Memory B cell (primary cell): Measurements from ENCODE around the gene WBP1L.
"Not testable (repeated sequence)": the region's sequence is repeated elsewhere in the genome, so short reads cannot be mapped to it uniquely, and the experiment has no call there.

Source experiments
- ATAC-seq: fragments of 150-1000 bp; cut with Tn5 transposase; 2 replicates; pipeline ENCODE4 v1.10.0; 2021; ENCODE audit warnings: low read depth, mild to moderate bottlenecking, moderate library complexity
- DNase-seq, 2 donors: peaks; one replicate each; pipeline ENCODE4 v3.0.0; 2022; ENCODE audit warnings: low spot score in 2 of 2
- H3K27ac Mint-ChIP-seq: one replicate; pipeline ENCODE4 v1.8.0; 2022; ENCODE audit warnings: mild to moderate bottlenecking, moderate library complexity, mixed read lengths
- H3K27me3 Mint-ChIP-seq: one replicate; pipeline ENCODE4 v1.8.0; 2022; ENCODE audit warnings: mixed read lengths
- H3K36me3 Mint-ChIP-seq: one replicate; pipeline ENCODE4 v1.8.0; 2022; ENCODE audit warnings: mild to moderate bottlenecking, mixed read lengths
- H3K4me1 Mint-ChIP-seq: one replicate; pipeline ENCODE4 v1.8.0; 2022; ENCODE audit warnings: mixed read lengths
- H3K4me3 Mint-ChIP-seq: one replicate; pipeline ENCODE4 v1.8.0; 2022; ENCODE audit warnings: mild to moderate bottlenecking, moderate library complexity, mixed read lengths
- H3K9me3 Mint-ChIP-seq: one replicate; pipeline ENCODE4 v1.8.0; 2022; ENCODE audit warnings: mixed read lengths

WBP1L gene

DNA sequence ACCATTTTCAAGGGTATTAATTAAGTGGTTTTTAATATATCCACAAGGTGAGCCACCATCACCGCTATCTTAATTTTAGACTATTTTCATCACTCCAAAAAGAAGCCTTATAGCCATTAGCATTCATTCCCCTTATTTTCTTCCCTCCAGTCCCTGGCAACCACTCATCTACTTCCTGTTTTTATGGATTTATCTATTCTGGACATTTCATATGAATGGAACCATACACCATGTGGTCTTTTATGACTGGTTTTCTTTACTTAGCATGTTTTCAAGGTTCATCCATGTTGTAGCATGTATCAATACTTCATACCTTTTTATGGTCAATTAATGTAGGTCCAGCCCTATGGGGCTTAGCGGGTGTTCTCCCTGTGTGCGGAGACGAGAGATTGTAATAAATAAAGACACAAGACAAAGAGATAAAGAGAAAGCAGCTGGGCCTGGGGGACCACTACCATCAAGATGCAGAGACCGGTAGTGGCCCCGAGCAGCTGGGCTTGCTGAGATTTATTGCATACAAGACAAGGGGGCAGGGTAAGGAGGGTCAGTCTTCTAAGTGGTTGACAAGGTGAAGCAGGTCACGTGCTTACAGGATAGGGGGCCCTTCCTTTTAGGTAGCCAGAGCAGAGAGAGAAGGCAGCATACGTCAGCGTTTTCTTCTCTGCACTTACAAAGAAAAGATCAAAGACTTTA, 14.6 kb downstream of the WBP1L start:
- no peak for ATAC-seq
- Mint-ChIP-seq H3K27ac (peak overlapping the region; percentile 45), H3K9me3 (peaks cover 1% of the 10 kb centered on the region), H3K27me3 (no peaks in the 10 kb centered on the region), H3K4me1 (peaks cover 20% of the 10 kb centered on the region), H3K36me3 (peaks cover 21% of the 10 kb centered on the region), H3K4me3 (no peak overlapping the region)
- DNase-seq: no peak

DNA sequence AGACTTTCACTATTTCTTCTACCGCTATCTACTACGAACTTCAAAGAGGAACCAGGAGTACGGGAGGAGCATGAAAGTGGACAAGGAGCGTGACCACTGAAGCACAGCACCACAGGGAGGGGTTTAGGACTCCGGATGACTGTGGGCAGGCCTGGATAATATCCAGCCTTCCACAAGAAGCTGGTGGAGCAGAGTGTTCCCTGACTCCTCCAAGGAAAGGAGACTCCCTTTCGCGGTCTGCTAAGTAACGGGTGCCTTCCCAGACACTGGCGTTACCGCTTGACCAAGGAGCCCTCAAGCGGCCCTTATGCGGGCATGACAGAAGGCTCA, 15.2 kb downstream of the WBP1L start:
- not testable (repeated sequence) for DNase-seq, ATAC-seq, H3K27me3 Mint-ChIP-seq, H3K9me3 Mint-ChIP-seq, H3K4me3 Mint-ChIP-seq
- Mint-ChIP-seq H3K36me3 (peaks cover 21% of the 10 kb centered on the region), H3K27ac (peak overlapping the region; percentile 45), H3K4me1 (peaks cover 20% of the 10 kb centered on the region)

DNA sequence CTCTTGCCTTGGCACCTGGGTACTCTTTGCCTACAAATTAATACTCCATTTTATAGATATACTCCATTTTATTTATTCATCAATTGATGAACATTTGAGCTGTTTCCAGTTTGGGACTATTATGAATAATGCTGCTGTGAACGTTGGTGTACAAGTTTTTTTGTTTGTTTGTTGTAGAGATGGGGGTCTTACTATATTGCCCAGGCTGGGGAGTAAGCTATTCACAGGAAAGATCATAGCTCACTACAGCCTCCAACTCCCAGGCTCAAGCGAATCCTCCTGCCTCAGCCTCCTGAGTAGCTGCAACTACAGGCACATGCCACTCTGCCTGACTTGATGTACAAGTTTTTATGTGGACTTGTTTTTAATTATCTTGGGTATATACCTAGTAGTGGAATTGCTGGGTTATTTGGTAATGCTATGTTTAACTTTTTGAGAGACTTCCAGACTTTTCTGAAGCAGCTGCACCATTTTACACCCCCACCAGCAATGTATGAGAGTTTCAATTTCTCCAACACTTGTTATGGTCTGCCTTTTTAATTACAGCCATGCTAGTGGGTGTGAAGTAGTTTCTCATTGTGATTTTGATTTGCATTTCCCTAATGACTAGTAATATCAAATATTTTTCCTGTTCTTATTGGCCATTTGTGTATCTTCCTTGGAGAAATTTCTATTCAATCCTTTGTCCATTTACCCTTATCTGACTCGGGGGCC, 15.9 kb downstream of the WBP1L start:
- Mint-ChIP-seq H3K9me3 (peaks cover 1% of the 10 kb centered on the region), H3K27me3 (no peaks in the 10 kb centered on the region), H3K4me3 (no peak overlapping the region), H3K4me1 (peaks cover 20% of the 10 kb centered on the region), H3K27ac (peak overlapping the region; percentile 62), H3K36me3 (peaks cover 27% of the 10 kb centered on the region)
- ATAC-seq (no peak), DNase-seq (no peak)

DNA sequence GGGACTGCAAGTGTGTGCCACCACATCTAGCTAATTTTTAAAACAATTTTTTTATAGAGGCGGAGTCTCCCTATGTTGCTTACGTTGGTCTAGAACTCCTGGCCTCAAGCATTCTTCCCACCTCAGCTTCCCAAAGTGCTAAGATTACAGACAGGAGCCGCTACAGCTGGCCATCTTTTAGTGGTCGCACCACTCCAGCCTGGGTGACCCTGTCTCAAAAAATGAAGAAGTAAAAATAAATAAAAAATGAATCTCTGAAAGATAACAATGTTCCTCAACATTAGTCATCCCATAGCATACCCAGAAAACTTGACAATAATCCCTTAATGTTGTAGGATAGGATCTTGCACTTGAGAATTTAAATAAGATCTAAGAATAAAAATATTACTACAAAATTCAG, 18.2 kb downstream of the WBP1L start:
- H3K36me3 Mint-ChIP-seq: peaks cover 31% of the 10 kb centered on the region
- no peak for ATAC-seq
- no peak overlapping the region for H3K27ac Mint-ChIP-seq

DNA sequence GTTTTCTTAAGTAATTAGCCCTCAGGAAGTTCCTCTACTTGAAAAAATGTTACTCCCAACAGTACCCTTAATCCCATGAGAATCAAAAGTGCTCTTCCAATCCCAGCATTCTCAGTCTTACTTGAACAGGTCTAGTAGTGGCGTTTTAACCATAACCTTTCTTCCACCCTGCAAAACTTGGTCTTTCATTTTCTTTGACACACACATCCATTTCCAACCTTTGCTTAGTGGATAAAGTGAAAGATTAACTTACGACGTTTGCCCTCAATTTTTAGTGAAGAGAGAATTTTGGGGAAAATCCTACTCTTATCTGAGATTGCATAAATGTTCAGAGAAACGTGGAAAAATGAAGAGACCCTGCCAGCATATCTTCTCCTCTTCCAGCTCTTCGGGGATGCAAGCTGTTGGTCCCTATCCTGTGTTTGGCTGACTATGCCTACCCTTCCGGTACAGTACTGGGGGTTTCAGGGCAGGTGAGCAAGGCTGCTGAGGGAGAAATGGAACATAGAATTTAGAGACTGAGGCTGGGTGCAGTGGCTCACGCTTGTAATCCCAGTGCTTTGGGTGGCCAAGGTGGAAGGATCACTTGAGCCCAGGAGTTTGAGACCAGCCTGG, 18.8 kb downstream of the WBP1L start:
- Mint-ChIP-seq H3K27ac (no peak overlapping the region), H3K36me3 (peaks cover 31% of the 10 kb centered on the region), H3K9me3 (peaks cover 1% of the 10 kb centered on the region), H3K4me1 (peaks cover 17% of the 10 kb centered on the region), H3K27me3 (no peaks in the 10 kb centered on the region), H3K4me3 (no peak overlapping the region)
- DNase-seq (no peak), ATAC-seq (no peak)

More for the DNA sequence above, 18.2 kb downstream of the WBP1L start:
- Mint-ChIP-seq H3K4me1 (peaks cover 19% of the 10 kb centered on the region), H3K9me3 (peaks cover 1% of the 10 kb centered on the region), H3K4me3 (no peak overlapping the region), H3K27me3 (no peaks in the 10 kb centered on the region)
- no peak for DNase-seq

DNA sequence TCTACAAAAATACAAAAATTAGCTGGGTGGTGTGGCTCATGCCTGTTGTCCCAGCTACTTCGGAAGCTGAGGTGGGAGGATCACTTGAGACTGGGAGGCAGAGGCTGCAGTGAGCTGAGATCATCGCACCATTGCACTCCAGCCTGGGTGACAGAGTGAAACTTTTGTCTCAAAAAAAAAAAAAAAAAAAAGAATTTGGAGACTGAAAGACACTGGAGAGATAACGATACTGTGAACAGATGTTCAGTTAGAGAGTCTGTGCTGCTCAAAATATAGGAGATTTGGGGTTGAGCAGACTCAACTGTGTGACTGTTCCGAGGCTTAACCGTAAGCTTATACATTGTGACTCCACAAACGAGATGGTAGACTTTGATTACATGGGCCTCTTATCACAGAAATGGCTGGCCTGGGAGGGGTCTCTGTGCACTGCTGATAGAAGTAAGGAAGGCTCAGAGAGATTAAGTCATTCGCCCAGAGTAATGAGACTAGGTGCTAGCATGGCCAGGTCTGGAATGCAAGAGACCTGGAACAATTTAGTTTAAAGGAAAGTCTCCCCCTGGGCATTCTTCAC, 19.4 kb downstream of the WBP1L start:
- ATAC-seq: no peak
- Mint-ChIP-seq H3K27me3 (no peaks in the 10 kb centered on the region), H3K27ac (no peak overlapping the region), H3K9me3 (peaks cover 1% of the 10 kb centered on the region), H3K4me1 (peaks cover 19% of the 10 kb centered on the region), H3K4me3 (no peak overlapping the region), H3K36me3 (peaks cover 34% of the 10 kb centered on the region)
- DNase-seq: no peak

DNA sequence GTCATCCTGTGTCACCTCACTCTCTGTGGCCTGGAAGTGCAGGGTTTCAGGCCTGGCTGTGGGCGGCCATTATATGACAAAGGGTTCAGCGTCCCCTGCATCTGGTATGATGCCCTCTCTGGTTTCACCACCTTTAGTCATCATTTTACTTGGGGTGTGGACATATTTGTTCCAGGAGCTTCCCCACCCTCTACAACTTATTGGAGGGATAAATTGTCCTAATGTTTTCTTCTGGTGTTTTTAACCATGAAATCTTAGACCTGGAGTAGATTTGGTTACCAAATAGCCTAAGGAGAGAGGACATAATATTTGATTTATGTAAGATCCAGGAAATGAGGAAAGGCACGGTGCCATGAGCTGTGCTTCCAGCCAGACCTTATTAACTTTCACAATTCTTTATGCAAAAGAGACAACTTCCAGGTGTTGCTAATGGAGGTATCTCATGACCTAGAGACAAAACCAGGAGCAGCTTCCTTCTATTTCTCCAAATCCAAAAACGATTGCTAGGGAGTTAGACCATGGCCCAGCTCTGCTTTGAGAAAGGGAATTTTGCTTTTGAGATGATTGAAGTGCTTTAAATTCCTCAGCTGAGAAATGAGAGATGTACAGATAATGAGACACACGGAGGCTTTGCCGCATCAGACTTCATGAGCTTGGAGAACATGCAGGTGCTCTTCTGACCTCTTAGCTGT, 20.9 kb downstream of the WBP1L start:
- no peak for DNase-seq
- Mint-ChIP-seq H3K36me3 (peaks cover 26% of the 10 kb centered on the region), H3K27me3 (no peaks in the 10 kb centered on the region), H3K27ac (no peak overlapping the region), H3K4me1 (peaks cover 16% of the 10 kb centered on the region), H3K9me3 (no peaks in the 10 kb centered on the region), H3K4me3 (no peak overlapping the region)
- ATAC-seq: no peak

DNA sequence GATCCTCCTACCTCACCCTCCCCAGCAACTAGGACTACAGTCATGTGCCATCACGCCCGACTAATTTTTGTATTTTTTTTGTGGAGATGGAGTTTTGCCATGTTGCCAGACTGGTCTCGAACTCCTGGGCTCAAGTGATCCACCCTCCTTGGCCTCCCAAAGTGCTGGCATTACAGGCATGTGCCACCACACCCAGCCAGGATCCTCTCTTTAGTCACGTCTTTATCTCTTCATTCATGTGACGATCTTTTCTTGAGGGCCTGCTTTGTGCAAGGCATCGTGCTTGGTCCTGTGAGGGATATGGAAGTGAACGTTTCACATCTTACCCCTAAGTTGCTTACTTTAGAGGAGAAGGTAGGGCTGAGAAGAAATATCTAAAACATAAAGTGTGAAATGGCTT, 21.6 kb downstream of the WBP1L start:
- H3K27ac Mint-ChIP-seq: peak overlapping the region; percentile 48
- H3K4me1 Mint-ChIP-seq: peaks cover 19% of the 10 kb centered on the region
- peaks cover 23% of the 10 kb centered on the region for H3K36me3 Mint-ChIP-seq

DNA sequence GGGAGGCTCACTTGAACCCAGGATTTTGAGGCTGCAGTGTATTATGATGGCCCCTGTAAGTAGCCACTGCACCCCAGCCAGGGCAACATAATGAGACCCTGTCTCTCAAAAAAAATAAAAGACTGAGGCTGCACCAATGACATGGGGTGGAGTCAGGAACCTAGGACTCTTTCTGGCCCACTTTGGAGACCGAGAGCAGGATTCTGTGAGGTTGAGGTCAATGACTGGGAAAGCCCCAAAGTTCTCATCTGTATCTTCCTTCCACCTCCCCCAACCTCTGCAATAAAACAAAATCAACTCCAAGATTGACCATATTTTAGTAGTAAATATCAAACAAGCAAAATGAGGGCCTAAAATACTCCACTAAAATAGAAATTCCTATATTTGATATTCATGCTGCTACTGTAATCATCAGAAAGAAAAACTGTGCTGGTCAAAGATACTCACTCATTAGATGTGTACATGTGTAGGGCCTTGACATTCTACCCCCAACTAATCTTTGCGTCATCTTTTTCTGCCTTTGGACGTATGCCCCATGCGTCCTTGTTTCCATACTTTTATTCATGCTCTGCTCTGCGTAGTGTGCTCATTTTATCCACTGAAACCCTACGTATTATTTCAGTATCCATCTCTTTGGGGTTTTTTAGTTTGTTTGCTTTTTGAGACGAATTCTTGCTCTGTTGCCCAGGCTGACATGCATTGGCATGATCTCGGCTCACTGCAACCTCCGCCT, 23.8 kb downstream of the WBP1L start:
- Mint-ChIP-seq H3K9me3 (no peaks in the 10 kb centered on the region), H3K36me3 (peaks cover 18% of the 10 kb centered on the region), H3K4me3 (no peak overlapping the region), H3K27ac (no peak overlapping the region), H3K4me1 (peaks cover 13% of the 10 kb centered on the region), H3K27me3 (no peaks in the 10 kb centered on the region)
- no peak for DNase-seq
- ATAC-seq: no peak

More for the DNA sequence above, 21.6 kb downstream of the WBP1L start:
- Mint-ChIP-seq H3K4me3 (no peak overlapping the region), H3K9me3 (no peaks in the 10 kb centered on the region), H3K27me3 (no peaks in the 10 kb centered on the region)
- DNase-seq: no peak
- ATAC-seq: no peak

DNA sequence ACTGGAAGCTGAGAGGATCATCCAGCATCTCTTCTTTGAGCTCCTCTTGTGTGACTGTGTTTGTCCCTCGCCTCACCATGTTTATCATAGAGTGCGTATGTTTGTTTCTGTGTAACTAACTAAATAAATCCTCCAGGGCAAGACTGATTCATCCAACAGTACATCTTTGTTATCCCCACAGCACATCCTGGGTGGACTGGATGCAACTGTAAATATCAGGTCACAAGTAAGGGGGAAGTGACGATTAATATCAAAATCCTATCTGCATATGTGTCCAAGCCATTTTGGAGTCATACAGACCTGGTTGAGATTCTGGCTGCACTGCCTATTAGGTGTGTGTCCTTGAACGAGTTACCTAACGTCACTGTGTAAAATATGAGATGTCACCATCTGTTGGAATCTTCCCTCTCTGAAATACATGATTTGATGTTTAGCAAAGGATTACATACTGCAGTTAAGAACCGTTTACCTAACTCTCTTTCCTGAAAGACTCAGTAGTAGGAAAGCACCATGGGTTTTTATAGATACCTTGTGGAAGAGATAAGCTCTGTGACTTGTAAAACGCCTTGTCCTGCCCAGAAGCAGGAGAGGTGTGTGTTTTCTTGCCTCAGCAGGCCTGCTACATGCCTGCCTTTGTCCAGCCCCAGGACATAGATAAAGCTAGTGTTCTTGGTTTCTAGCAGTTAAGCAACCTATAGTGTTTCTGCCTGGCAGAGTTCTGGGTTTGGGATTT, 25.8 kb downstream of the WBP1L start:
- H3K36me3 Mint-ChIP-seq: peaks cover 10% of the 10 kb centered on the region
- H3K9me3 Mint-ChIP-seq: no peaks in the 10 kb centered on the region
- H3K4me1 Mint-ChIP-seq: peaks cover 22% of the 10 kb centered on the region
- ATAC-seq: no peak
- no peak overlapping the region for H3K27ac Mint-ChIP-seq
- H3K27me3 Mint-ChIP-seq: no peaks in the 10 kb centered on the region
- no peak overlapping the region for H3K4me3 Mint-ChIP-seq
- no peak for DNase-seq

DNA sequence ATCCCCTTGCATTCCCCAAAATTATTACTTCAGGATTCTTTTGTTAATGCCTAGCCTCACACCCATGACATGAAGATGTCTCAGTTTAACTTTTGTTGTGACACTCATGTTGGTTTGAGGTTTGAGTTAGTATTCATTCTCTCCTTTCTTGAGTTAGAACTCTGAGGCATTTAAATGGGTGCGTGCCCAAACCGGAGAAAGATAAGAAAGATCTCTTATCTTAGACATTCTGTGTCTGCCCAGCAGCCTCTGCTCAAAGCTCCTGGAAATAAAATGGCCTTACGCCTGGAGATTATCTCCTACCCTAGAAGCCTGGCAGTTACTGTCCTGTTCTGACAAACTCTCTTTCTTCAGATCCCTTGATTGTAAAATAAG, 26.3 kb downstream of the WBP1L start:
- ATAC-seq (no peak), DNase-seq (no peak)
- H3K9me3 Mint-ChIP-seq: no peaks in the 10 kb centered on the region
- H3K4me1 Mint-ChIP-seq: peaks cover 23% of the 10 kb centered on the region
- no peak overlapping the region for H3K4me3 Mint-ChIP-seq
- H3K36me3 Mint-ChIP-seq: peaks cover 10% of the 10 kb centered on the region
- H3K27me3 Mint-ChIP-seq: no peaks in the 10 kb centered on the region
- H3K27ac Mint-ChIP-seq: peak overlapping the region; percentile 63

DNA sequence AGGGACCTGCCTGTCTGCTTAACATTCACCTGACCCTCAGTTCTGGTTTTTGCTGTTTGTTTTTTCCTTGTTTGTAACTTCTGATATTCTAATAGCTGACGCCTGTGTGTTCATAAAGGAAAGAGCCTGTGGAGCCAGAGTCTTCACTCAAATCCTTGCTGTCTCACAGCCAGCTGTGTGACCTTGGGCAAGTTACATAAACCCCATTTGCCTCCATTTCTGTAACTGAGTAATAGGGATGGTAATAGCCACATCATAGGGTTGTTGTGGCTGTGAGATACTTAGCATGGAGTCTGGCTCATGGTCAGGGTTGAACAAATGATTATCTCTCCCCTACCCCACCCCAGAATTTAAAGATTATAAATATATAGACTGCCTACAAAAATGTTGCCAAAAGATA, 27.0 kb downstream of the WBP1L start:
- H3K4me3 Mint-ChIP-seq: no peak overlapping the region
- peaks cover 23% of the 10 kb centered on the region for H3K4me1 Mint-ChIP-seq
- peaks cover 6% of the 10 kb centered on the region for H3K36me3 Mint-ChIP-seq
- no peaks in the 10 kb centered on the region for H3K27me3 Mint-ChIP-seq
- ATAC-seq (no peak), DNase-seq (no peak)
- no peaks in the 10 kb centered on the region for H3K9me3 Mint-ChIP-seq
- H3K27ac Mint-ChIP-seq: peak overlapping the region; percentile 63

DNA sequence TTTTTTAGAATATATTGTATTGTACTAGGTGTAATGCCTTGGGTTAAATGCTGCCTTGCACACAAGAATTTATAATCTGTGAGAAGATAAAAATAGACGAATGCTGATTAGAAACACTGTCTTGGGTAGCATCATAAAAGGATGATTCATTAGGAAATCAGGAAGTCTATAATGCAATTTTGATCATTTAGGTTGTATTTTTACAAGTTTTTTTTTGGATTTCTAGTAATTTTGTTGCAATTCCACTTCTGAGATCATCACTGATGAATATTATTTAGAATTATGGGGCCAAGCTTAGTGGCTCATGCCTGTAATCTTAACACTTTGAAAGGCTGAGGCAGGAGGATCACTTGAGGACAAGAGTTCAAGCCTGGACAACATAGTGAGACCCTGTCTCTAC, 29.6 kb downstream of the WBP1L start:
- Mint-ChIP-seq H3K9me3 (no peaks in the 10 kb centered on the region), H3K4me1 (peaks cover 28% of the 10 kb centered on the region), H3K27me3 (no peaks in the 10 kb centered on the region), H3K36me3 (peaks cover 2% of the 10 kb centered on the region), H3K27ac (no peak overlapping the region), H3K4me3 (no peak overlapping the region)
- ATAC-seq (no peak), DNase-seq (no peak)
